ENCODE results near the gene IQGAP2. TPM values are rescaled to one million over a fixed set of nuclear protein-coding genes. Genes with fewer than 3 reads are reported as not detected.
"Not testable (repeated sequence)": the region's sequence is repeated elsewhere in the genome, so short reads cannot be mapped to it uniquely, and the experiment has no call there.

The IQGAP2 gene
- total RNA-seq, 6 donors from 2014 or later, result 24.3 to 57.6 (median 28.9) TPM

- ATAC-seq (ENCODE audit: low FRiP score in 2 of 2), result peak in 1 of 2 donors; percentile 64
- no peaks in the 10 kb centered on the region for H3K27me3 ChIP-seq
- WGBS, 2 donors, result 73 to 74% methylated on average over 1 of the region's 1 CpG
These were observed 110.4 kb downstream of the IQGAP2 start for GRCh38 chr5:76513476-76513875.

GRCh38 chr5:76514292-76514691, 111.2 kb downstream of the IQGAP2 start:
- H3K27ac ChIP-seq, result no peak overlapping the region
- no peaks in the 10 kb centered on the region for H3K27me3 ChIP-seq
- ATAC-seq (ENCODE audit: low FRiP score in 2 of 2) (no peak), DNase-seq (no peak)
- no peaks in the 10 kb centered on the region for H3K4me1 ChIP-seq
- H3K36me3 ChIP-seq, result no peaks in the 10 kb centered on the region
- no peak overlapping the region for H3K4me3 ChIP-seq
- no peak for TF ChIP-seq EP300 (IDR thresholded peaks at IDR 0.05)
- TF ChIP-seq POLR2A (IDR thresholded peaks at IDR 0.05), result no peak
- no peak for TF ChIP-seq POLR2AphosphoS5 (IDR thresholded peaks at IDR 0.05)
- TF ChIP-seq CTCF (IDR thresholded peaks at IDR 0.05), result no peak
- 73 to 86% methylated on average over 4 of the region's 4 CpGs for WGBS, 2 donors
- peaks cover 0 to 6% (median 0%) of the 10 kb centered on the region in 4 donors for H3K9me3 ChIP-seq

More at GRCh38 chr5:76513476-76513875, 110.4 kb downstream of the IQGAP2 start:
- DNase-seq, result no peak
- peaks cover 0 to 5% (median 0%) of the 10 kb centered on the region in 4 donors for H3K9me3 ChIP-seq
- TF ChIP-seq POLR2A (IDR thresholded peaks at IDR 0.05) (no peak), POLR2AphosphoS5 (IDR thresholded peaks at IDR 0.05) (no peak), CTCF (IDR thresholded peaks at IDR 0.05) (no peak), EP300 (IDR thresholded peaks at IDR 0.05) (no peak)
- no peak overlapping the region for H3K27ac ChIP-seq
- H3K4me1 ChIP-seq, result no peaks in the 10 kb centered on the region
- H3K36me3 ChIP-seq, result no peaks in the 10 kb centered on the region
- no peak overlapping the region for H3K4me3 ChIP-seq

GRCh38 chr5:76514713-76515112, 111.6 kb downstream of the IQGAP2 start:
- H3K27me3 ChIP-seq, result no peaks in the 10 kb centered on the region
- TF ChIP-seq POLR2AphosphoS5 (IDR thresholded peaks at IDR 0.05) (no peak), EP300 (IDR thresholded peaks at IDR 0.05) (no peak), CTCF (IDR thresholded peaks at IDR 0.05) (no peak), POLR2A (IDR thresholded peaks at IDR 0.05) (no peak)
- H3K4me3 ChIP-seq, result no peak overlapping the region
- ATAC-seq (ENCODE audit: low FRiP score in 2 of 2) (no peak), DNase-seq (no peak)
- H3K27ac ChIP-seq, result no peak overlapping the region
- peaks cover 0 to 6% (median 0%) of the 10 kb centered on the region in 4 donors for H3K9me3 ChIP-seq
- WGBS, 2 donors, result 83 to 88% methylated on average over 2 of the region's 2 CpGs
- H3K36me3 ChIP-seq, result no peaks in the 10 kb centered on the region
- no peaks in the 10 kb centered on the region for H3K4me1 ChIP-seq

- DNase-seq (no peak), ATAC-seq (ENCODE audit: low FRiP score in 2 of 2) (no peak)
- Histone ChIP-seq H3K27me3 (no peaks in the 10 kb centered on the region), H3K9me3 (peaks cover 0 to 6% (median 0%) of the 10 kb centered on the region in 4 donors), H3K36me3 (no peaks in the 10 kb centered on the region), H3K4me3 (no peak overlapping the region), H3K27ac (no peak overlapping the region), H3K4me1 (peaks cover 0 to 8% (median 0%) of the 10 kb centered on the region in 4 donors)
- TF ChIP-seq CTCF (IDR thresholded peaks at IDR 0.05) (no peak), POLR2AphosphoS5 (IDR thresholded peaks at IDR 0.05) (no peak), EP300 (IDR thresholded peaks at IDR 0.05) (no peak), POLR2A (IDR thresholded peaks at IDR 0.05) (no peak)
- WGBS, 2 donors, result 94 to 99% methylated on average over 3 of the region's 3 CpGs
These were observed 114.2 kb downstream of the IQGAP2 start for GRCh38 chr5:76517334-76517733.

- H3K4me3 ChIP-seq; ATAC-seq (ENCODE audit: low FRiP score in 2 of 2); DNase-seq; H3K27me3 ChIP-seq; H3K36me3 ChIP-seq; H3K4me1 ChIP-seq; H3K27ac ChIP-seq; H3K9me3 ChIP-seq: not testable (repeated sequence)
- 85% methylated on average over 5 of the region's 5 CpGs for WGBS, 2 donors
These were observed 115.2 kb downstream of the IQGAP2 start for GRCh38 chr5:76518246-76518645.
